ENCODE results near the gene KNTC1. TPM values are rescaled to one million over a fixed set of nuclear protein-coding genes. Genes with fewer than 3 reads are reported as not detected.
"Not testable (repeated sequence)": the region's sequence is repeated elsewhere in the genome, so short reads cannot be mapped to it uniquely, and the experiment has no call there.

Gene KNTC1
- total and polyA plus RNA-seq, 7 experiments from 2014 or later, result 4.0 to 102 (median 30.9) TPM

DNA sequence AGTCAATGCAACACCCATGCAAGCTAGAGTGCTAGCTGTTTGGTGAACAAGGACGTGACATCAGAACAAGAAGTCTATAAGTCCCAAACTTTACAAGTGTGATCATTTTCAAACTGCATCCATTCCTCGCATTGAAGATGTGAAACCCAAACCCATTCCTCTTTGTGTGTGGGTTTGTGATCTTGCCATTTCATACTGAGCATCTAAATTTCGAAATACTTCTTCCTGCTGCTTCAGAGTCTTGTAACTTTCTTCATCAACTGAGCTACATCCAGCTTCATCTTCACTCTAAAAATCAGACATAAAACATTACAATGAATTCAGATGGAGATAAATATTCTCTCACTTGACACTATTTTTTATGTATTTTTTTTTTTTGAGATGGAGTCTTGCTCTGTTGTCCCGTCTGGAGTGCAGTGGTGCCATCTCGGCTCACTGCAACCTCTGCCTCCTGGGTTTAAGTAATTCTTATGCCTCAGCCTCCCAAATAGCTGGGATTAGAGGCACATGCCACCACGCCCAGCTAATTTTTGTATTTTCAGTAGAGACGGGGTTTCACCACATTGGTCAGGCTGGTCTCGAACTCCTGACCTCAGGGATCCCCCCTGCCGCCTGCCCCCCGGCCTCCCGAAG is 21.5 kb upstream of the KNTC1 start:
- intact Hi-C loops (cut with micrococcal nuclease), result no loop called here
- no peaks in the 10 kb centered on the region for H3K27me3 ChIP-seq (ENCODE audit: control insufficient read depth in 2 of 2, insufficient read depth in 2 of 2, low read length in 2 of 2)
- H3K36me3 ChIP-seq (ENCODE audit: control insufficient read depth in 2 of 3, insufficient read depth in 3 of 3, low read length in 3 of 3), result peaks cover 26 to 72% (median 48%) of the 10 kb centered on the region in 3 experiments
- Mint-ChIP-seq H3K4me1 (peaks cover 14 to 22% (median 18%) of the 10 kb centered on the region in 7 donors), H3K27me3 (no peaks in the 10 kb centered on the region), H3K27ac (peak overlapping the region in 2 of 9 donors; percentile 34 to 45), H3K9me3 (peaks cover 0 to 2% (median 0%) of the 10 kb centered on the region in 11 donors), H3K36me3 (peaks cover 3 to 30% (median 24%) of the 10 kb centered on the region in 5 donors), H3K4me3 (no peak overlapping the region)
- H3K4me1 ChIP-seq (ENCODE audit: control insufficient read depth in 2 of 2, insufficient read depth in 2 of 2, low read length in 2 of 2), result peaks cover 5 to 15% of the 10 kb centered on the region in 2 donors
- ATAC-seq (no peak), DNase-seq (no peak)
- H3K4me3 ChIP-seq (ENCODE audit: low read length), result no peak overlapping the region
- no peak overlapping the region for H3K27ac ChIP-seq (ENCODE audit: low read depth, low read length)
- ChIA-PET POLR2A (interaction anchor here (0.9 to 9.6 kb wide), 3 partner anchors 20 to 102 kb away, joined by 4 to 115 read pairs (median 4); partner anchors contain the start of genes KNTC1 and RSRC2), CTCF (interaction anchor here (0.9 to 1.5 kb wide), 2 partner anchors 32 to 107 kb away, joined by 3 to 5 read pairs; no protein-coding TSS in a partner anchor)
- no peaks in the 10 kb centered on the region for H3K9me3 ChIP-seq (ENCODE audit: control insufficient read depth in 2 of 3, low read length in 3 of 3)

DNA sequence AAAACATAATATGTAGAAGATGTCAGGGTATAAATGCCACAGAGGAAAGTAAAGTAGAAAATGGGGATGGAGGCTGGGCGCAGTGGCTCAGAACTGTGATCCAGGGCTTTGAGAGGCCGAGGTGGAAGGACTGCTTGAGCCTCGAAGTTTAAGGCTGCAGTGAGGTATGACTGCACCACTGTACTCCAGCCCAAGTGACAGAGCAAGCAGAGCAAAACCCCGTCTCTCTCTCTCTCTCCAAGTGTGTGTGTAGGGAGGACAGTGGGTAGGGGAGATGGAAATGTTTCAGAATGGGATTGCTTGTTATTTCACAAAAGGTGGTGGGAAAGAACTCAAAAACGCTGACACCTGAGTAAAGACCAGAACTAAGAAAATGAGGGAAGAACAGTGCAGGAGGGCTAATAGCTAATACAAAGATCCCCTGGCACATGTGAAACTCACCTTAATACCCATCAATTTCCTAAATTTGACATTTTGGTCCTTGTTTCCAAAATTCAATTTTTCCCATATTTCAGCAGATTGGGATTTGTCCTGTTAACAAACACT is 20.6 kb upstream of the KNTC1 start:
- CTCF ChIA-PET, result interaction anchor here (1.5 kb wide), 1 partner anchor 107 kb away, joined by 5 read pairs; no protein-coding TSS in a partner anchor
- ATAC-seq (no peak), DNase-seq (no peak)
- Mint-ChIP-seq H3K27me3 (no peaks in the 10 kb centered on the region), H3K36me3 (peaks cover 3 to 35% (median 27%) of the 10 kb centered on the region in 5 donors), H3K4me3 (no peak overlapping the region), H3K4me1 (peaks cover 8 to 16% (median 9%) of the 10 kb centered on the region in 7 donors), H3K9me3 (peaks cover 0 to 2% (median 0%) of the 10 kb centered on the region in 11 donors), H3K27ac (peak overlapping the region in 4 of 9 donors; percentile 23 to 68 (median 36))
- Histone ChIP-seq H3K4me1 (ENCODE audit: control insufficient read depth in 2 of 2, insufficient read depth in 2 of 2, low read length in 2 of 2) (peaks cover 1 to 9% of the 10 kb centered on the region in 2 donors), H3K9me3 (ENCODE audit: control insufficient read depth in 2 of 3, low read length in 3 of 3) (no peaks in the 10 kb centered on the region), H3K36me3 (ENCODE audit: control insufficient read depth in 2 of 3, insufficient read depth in 3 of 3, low read length in 3 of 3) (peaks cover 28 to 81% (median 56%) of the 10 kb centered on the region in 3 experiments), H3K27ac (ENCODE audit: low read depth, low read length) (no peak overlapping the region), H3K27me3 (ENCODE audit: control insufficient read depth in 2 of 2, insufficient read depth in 2 of 2, low read length in 2 of 2) (no peaks in the 10 kb centered on the region), H3K4me3 (ENCODE audit: low read length) (no peak overlapping the region)
- intact Hi-C loops (cut with micrococcal nuclease), result no loop called here
- POLR2A ChIA-PET, result no interaction called here

DNA sequence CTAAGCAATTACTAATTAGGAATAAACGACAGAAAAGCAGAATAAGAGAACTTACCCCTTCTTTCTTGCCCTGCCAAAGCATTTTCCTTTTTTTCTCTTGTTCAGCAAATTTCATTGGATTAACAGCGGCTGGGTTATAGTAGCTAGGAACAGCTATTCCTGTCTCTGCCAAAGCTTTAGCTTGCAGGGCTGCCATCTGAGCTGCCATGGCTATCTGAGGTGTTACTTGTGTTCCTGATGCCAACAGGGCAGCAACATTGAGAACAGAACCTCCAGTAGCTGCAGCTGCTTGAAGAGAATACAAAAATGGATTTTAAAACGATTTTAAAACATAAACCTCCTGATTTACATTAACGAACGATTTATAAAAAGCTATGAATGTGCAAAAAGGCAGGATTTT is 18.9 kb upstream of the KNTC1 start:
- H3K27ac Mint-ChIP-seq, result no peak overlapping the region
- peaks cover 0 to 7% (median 0%) of the 10 kb centered on the region in 7 donors for H3K4me1 Mint-ChIP-seq
- H3K4me3 ChIP-seq (ENCODE audit: low read length), result no peak overlapping the region
- ATAC-seq, result no peak
- H3K9me3 Mint-ChIP-seq, result peaks cover 0 to 2% (median 0%) of the 10 kb centered on the region in 11 donors
- ChIA-PET POLR2A (interaction anchor here (0.5 to 1.6 kb wide), 3 partner anchors 11 to 794 kb away, joined by 3 to 6 read pairs (median 5); partner anchors contain the start of genes KNTC1 and RSRC2), CTCF (no interaction called here)
- intact Hi-C loops (cut with micrococcal nuclease), result no loop called here
- DNase-seq, result no peak
- H3K36me3 Mint-ChIP-seq, result peaks cover 3 to 38% (median 27%) of the 10 kb centered on the region in 5 donors
- no peaks in the 10 kb centered on the region for H3K27me3 ChIP-seq (ENCODE audit: control insufficient read depth in 2 of 2, insufficient read depth in 2 of 2, low read length in 2 of 2)
- H3K4me1 ChIP-seq (ENCODE audit: control insufficient read depth in 2 of 2, insufficient read depth in 2 of 2, low read length in 2 of 2), result no peaks in the 10 kb centered on the region
- no peak overlapping the region for H3K4me3 Mint-ChIP-seq
- H3K9me3 ChIP-seq (ENCODE audit: control insufficient read depth in 2 of 3, low read length in 3 of 3), result no peaks in the 10 kb centered on the region
- H3K36me3 ChIP-seq (ENCODE audit: control insufficient read depth in 2 of 3, insufficient read depth in 3 of 3, low read length in 3 of 3), result peaks cover 33 to 94% (median 64%) of the 10 kb centered on the region in 3 experiments
- no peaks in the 10 kb centered on the region for H3K27me3 Mint-ChIP-seq
- H3K27ac ChIP-seq (ENCODE audit: low read depth, low read length), result no peak overlapping the region

DNA sequence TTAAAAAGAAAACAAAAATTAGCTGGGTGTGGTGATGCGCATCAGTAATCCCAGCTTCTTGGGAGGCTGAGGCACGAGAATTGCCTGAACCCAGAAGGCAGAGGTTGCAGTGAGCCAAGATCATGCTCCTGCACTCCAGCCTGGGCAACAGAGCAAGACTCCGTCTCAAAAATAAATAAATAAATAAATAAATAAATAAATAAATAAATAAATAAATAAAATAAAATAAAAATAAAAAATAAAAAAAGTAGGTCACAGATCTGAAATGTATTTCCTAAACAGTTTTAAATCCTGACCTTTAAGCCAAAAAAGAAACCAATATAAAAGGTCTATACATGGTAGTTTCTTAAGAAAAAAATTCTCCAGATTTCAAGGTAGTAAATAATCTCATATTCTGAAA is 14.0 kb upstream of the KNTC1 start:
- ChIA-PET POLR2A (interaction anchor here (0.9 to 4.9 kb wide), 3 partner anchors 9 to 12 kb away, joined by 3 to 31 read pairs (median 3); partner anchors contain the start of gene ZCCHC8), CTCF (interaction anchor here (0.6 to 1.8 kb wide), 3 partner anchors 110 to 676 kb away, joined by 4 to 6 read pairs (median 5); no protein-coding TSS in a partner anchor)
- H3K27me3 ChIP-seq (ENCODE audit: control insufficient read depth in 2 of 2, insufficient read depth in 2 of 2, low read length in 2 of 2); H3K27ac ChIP-seq (ENCODE audit: low read depth, low read length); H3K9me3 Mint-ChIP-seq; H3K4me3 ChIP-seq (ENCODE audit: low read length); H3K9me3 ChIP-seq (ENCODE audit: control insufficient read depth in 2 of 3, low read length in 3 of 3); H3K27ac Mint-ChIP-seq; intact Hi-C loops (cut with micrococcal nuclease); H3K27me3 Mint-ChIP-seq; DNase-seq; ATAC-seq; H3K4me3 Mint-ChIP-seq; H3K4me1 ChIP-seq (ENCODE audit: control insufficient read depth in 2 of 2, insufficient read depth in 2 of 2, low read length in 2 of 2): not testable (repeated sequence)
- peaks cover 0 to 14% (median 7%) of the 10 kb centered on the region in 7 donors for H3K4me1 Mint-ChIP-seq
- H3K36me3 ChIP-seq (ENCODE audit: control insufficient read depth in 2 of 3, insufficient read depth in 3 of 3, low read length in 3 of 3), result peaks cover 50 to 96% (median 78%) of the 10 kb centered on the region in 3 experiments
- peaks cover 9 to 45% (median 26%) of the 10 kb centered on the region in 5 donors for H3K36me3 Mint-ChIP-seq

DNA sequence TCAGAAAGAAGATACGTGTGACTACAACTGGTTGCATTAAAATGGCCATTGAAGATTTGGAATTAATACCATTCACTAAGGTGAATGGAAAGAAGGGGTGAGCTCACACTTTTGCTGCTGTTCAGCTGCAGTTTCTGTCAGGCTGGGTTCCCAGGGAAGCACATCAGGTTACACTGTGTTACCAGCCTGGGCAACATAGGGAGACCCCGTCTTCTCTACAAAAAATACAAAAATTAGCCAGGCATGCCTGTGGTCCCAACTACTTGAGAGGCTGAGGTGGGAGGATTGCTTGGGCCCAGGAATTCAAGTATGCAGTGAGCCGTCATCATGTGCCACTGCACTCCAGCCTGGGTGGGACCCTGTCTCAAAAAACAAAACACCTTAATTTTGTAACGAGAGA is 13.4 kb upstream of the KNTC1 start:
- no peak for DNase-seq
- no peak for ATAC-seq
- H3K4me1 Mint-ChIP-seq, result peaks cover under 1 to 19% (median 8%) of the 10 kb centered on the region in 7 donors
- H3K4me3 Mint-ChIP-seq, result no peak overlapping the region
- H3K9me3 Mint-ChIP-seq, result no peaks in the 10 kb centered on the region
- H3K27me3 ChIP-seq (ENCODE audit: control insufficient read depth in 2 of 2, insufficient read depth in 2 of 2, low read length in 2 of 2), result no peaks in the 10 kb centered on the region
- H3K9me3 ChIP-seq (ENCODE audit: control insufficient read depth in 2 of 3, low read length in 3 of 3), result no peaks in the 10 kb centered on the region
- H3K27ac Mint-ChIP-seq, result peak overlapping the region in 3 of 9 donors; percentile 10 to 43 (median 38)
- no peak overlapping the region for H3K27ac ChIP-seq (ENCODE audit: low read depth, low read length)
- H3K36me3 ChIP-seq (ENCODE audit: control insufficient read depth in 2 of 3, insufficient read depth in 3 of 3, low read length in 3 of 3), result peaks cover 51 to 96% (median 77%) of the 10 kb centered on the region in 3 experiments
- ChIA-PET CTCF (interaction anchor here (0.6 to 1.8 kb wide), 2 partner anchors 16 to 114 kb away, joined by 3 to 5 read pairs; no protein-coding TSS in a partner anchor), POLR2A (interaction anchor here (1.4 to 4.9 kb wide), 2 partner anchors 10 to 13 kb away, joined by 3 to 31 read pairs; partner anchors contain the start of gene ZCCHC8)
- no peaks in the 10 kb centered on the region for H3K4me1 ChIP-seq (ENCODE audit: control insufficient read depth in 2 of 2, insufficient read depth in 2 of 2, low read length in 2 of 2)
- H3K4me3 ChIP-seq (ENCODE audit: low read length), result no peak overlapping the region
- intact Hi-C loops (cut with micrococcal nuclease), result no loop called here
- peaks cover 9 to 43% (median 28%) of the 10 kb centered on the region in 5 donors for H3K36me3 Mint-ChIP-seq
- no peaks in the 10 kb centered on the region for H3K27me3 Mint-ChIP-seq

DNA sequence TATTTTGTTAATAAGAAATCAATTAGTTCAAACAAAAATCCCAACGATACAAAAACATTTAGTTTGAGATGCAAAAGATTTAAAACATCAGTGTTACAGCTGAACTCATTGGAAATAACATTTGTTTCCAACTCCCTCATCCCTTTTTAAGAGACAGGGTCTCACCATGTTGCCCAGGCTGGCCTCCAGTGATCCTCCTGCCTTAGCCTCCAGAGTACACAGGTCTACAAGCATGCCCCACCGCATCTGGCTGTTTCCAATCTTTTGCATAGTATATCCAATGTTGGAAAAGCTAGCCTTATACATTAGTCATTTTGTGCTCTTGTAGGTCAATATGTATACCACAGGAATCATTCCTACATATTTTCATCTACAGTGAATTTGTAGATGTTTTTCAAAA is 11.8 kb upstream of the KNTC1 start:
- CTCF ChIA-PET, result no interaction called here
- intact Hi-C loops (cut with micrococcal nuclease), result no loop called here
- POLR2A ChIA-PET, result interaction anchor here (0.5 to 1.0 kb wide), 3 partner anchors 11 to 117 kb away, joined by 3 read pairs; partner anchors contain the start of genes KNTC1 and RSRC2

More for the DNA sequence above, 11.8 kb upstream of the KNTC1 start:
- no peak overlapping the region for H3K4me3 ChIP-seq (ENCODE audit: low read length)
- peaks cover 9 to 53% (median 36%) of the 10 kb centered on the region in 5 donors for H3K36me3 Mint-ChIP-seq
- H3K27ac Mint-ChIP-seq, result peak overlapping the region in 3 of 9 donors; percentile 28 to 59 (median 48)
- ATAC-seq, result no peak
- no peak overlapping the region for H3K4me3 Mint-ChIP-seq
- peaks cover 0 to 5% of the 10 kb centered on the region in 2 donors for H3K4me1 ChIP-seq (ENCODE audit: control insufficient read depth in 2 of 2, insufficient read depth in 2 of 2, low read length in 2 of 2)
- H3K27me3 Mint-ChIP-seq, result no peaks in the 10 kb centered on the region
- no peak for DNase-seq
- H3K27me3 ChIP-seq (ENCODE audit: control insufficient read depth in 2 of 2, insufficient read depth in 2 of 2, low read length in 2 of 2), result no peaks in the 10 kb centered on the region
- H3K9me3 ChIP-seq (ENCODE audit: control insufficient read depth in 2 of 3, low read length in 3 of 3), result no peaks in the 10 kb centered on the region
- no peak overlapping the region for H3K27ac ChIP-seq (ENCODE audit: low read depth, low read length)
- H3K36me3 ChIP-seq (ENCODE audit: control insufficient read depth in 2 of 3, insufficient read depth in 3 of 3, low read length in 3 of 3), result peaks cover 51 to 93% (median 76%) of the 10 kb centered on the region in 3 experiments
- peaks cover 7 to 31% (median 21%) of the 10 kb centered on the region in 7 donors for H3K4me1 Mint-ChIP-seq
- H3K9me3 Mint-ChIP-seq, result no peaks in the 10 kb centered on the region
